Measurements from ENCODE around the gene ZNF177. TPM values are rescaled to one million over a fixed set of nuclear protein-coding genes. Genes with fewer than 3 reads are reported as not detected.

Gene ZNF177
- total RNA-seq, 1 experiment from 2014 or later, result 1.4 TPM

DNA sequence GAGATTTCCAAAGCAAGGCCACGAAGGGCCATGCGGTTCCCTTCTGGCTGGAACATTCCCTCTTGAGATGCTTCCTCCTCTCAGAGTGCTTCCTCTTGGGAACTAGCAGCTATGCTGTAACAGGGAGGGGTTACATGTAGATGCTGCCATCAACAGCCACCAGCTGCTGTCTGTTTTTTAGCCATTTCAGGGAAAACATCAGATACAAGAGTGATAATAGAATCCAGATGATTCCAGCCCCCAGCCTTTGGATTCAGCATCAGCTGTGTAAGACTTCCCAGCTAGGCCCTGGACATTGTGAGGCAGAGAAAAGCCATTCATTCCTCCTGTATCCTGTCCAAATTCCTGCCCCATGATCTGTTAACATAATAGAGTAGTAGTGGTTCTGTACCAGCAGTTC lies 8.2 kb upstream of the ZNF177 start:
- no peak overlapping the region for H3K4me3 ChIP-seq (ENCODE audit: insufficient read depth, low read depth, low read length)
- H3K36me3 ChIP-seq (replicated peaks; ENCODE audit: control insufficient read depth, insufficient read depth, low read length), result no peaks in the 10 kb centered on the region
- DNase-seq, result no peak
- no peaks in the 10 kb centered on the region for H3K27me3 ChIP-seq (ENCODE audit: control insufficient read depth, insufficient read depth, low read length)

DNA sequence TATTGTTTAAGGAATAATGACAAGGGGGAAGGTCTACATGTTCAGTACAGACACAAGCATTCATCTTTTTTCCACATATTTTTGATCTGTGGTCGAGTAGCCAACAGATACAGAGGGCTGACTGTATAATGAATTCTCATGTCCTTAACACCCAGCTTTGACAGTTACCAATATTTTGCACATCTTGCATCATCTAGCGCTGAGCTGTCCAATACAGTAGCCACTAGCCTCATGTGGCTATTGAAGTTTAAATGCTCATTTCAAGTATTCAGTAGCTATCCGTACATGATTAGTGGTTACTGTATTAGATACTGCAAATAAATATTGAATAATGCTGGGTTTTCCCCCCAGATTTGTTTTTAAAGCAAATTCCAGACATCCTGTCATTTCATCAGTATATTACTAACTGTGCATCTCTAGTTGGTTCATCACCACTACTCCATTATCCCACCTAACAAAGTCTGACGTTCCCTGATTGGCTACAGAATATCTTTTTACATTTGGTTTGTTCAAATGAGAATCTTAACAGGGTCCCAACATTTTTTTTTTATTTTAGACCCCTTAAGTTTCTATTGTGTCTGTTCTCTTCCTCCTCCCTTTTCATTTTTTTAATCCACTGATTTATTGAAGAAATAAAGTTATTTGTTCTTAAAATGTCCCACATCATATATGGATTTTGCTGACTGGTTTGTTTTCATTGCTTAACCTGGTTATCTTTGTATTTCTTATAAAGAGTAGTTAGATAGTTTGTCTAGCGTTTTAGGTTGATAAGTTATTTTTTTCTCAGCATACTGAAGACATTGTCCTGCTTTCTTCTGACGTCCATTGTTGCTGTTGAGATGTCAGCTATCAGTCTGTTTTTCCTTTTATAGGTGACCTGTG lies 8.2 kb downstream of the ZNF177 start:
- no peak overlapping the region for H3K4me3 ChIP-seq (ENCODE audit: insufficient read depth, low read depth, low read length)
- no peaks in the 10 kb centered on the region for H3K36me3 ChIP-seq (replicated peaks; ENCODE audit: control insufficient read depth, insufficient read depth, low read length)
- no peak for DNase-seq
- no peaks in the 10 kb centered on the region for H3K27me3 ChIP-seq (ENCODE audit: control insufficient read depth, insufficient read depth, low read length)

DNA sequence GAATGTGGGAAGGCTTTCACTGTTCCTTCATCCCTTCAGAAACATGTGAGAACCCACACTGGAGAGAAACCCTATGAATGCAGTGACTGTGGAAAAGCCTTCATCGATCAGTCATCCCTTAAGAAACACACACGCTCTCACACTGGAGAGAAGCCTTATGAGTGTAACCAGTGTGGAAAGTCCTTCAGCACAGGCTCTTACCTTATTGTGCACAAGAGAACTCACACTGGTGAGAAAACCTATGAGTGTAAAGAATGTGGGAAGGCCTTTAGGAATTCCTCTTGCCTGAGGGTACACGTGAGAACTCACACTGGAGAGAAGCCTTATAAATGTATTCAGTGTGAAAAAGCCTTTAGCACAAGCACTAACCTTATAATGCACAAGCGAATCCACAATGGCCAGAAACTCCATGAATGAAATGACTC lies 18.6 kb downstream of the ZNF177 start:
- Histone ChIP-seq H3K4me3 (ENCODE audit: insufficient read depth, low read depth, low read length) (no peak overlapping the region), H3K36me3 (replicated peaks; ENCODE audit: control insufficient read depth, insufficient read depth, low read length) (peaks cover 6% of the 10 kb centered on the region), H3K27me3 (ENCODE audit: control insufficient read depth, insufficient read depth, low read length) (no peaks in the 10 kb centered on the region)
- no peak for DNase-seq

DNA sequence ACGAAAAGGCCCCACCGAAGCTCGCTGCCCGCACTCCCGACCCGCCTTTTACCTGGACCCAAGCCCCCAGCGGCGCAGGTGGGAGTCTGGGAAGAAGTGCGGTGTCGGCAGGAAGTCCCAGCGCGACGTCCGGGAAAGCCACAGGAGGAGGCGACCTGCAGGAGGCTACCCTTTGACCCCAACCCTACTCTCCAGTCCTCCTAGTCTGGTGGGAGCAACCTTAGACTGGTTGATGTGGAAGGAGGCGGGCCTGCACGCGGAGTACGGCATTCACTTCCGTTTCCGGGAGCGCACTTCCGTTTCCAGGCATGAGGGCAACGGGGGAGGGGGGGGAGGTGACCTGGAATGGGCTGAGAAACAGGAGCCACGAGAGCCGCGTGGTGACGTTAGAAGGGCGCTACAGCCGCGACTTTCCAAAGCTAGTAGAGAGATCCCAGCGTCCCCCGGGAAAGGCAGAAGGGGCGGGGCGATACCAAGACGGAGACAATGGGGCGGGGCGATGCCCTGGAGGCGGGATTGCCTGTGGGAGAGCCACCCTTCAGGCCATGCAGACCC lies 44.1 kb downstream of the ZNF177 start:
- peak; percentile 13 for DNase-seq
- no peak overlapping the region for H3K4me3 ChIP-seq (ENCODE audit: insufficient read depth, low read depth, low read length)
- H3K36me3 ChIP-seq (replicated peaks; ENCODE audit: control insufficient read depth, insufficient read depth, low read length), result no peaks in the 10 kb centered on the region
- H3K27me3 ChIP-seq (ENCODE audit: control insufficient read depth, insufficient read depth, low read length), result no peaks in the 10 kb centered on the region

DNA sequence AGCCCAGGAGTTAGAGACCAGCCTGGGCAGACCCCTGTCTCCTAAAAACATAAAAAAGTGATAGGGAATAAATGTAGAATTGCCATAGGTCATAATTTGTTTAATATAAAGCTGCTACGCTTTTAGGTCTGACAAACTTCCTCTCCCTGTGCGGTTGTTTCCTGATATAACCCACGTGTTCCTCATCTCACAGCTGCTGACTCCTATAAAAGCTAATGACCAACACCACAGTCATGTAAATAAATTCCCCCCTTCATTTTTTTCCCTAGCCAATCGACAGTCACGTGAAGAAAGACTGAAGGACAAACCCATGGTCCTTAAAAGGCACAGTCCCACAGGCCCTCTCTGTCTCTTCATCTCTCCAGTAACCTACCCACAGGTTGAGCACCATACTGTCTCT lies 45.0 kb downstream of the ZNF177 start:
- no peaks in the 10 kb centered on the region for H3K27me3 ChIP-seq (ENCODE audit: control insufficient read depth, insufficient read depth, low read length)
- peaks cover 3% of the 10 kb centered on the region for H3K36me3 ChIP-seq (replicated peaks; ENCODE audit: control insufficient read depth, insufficient read depth, low read length)
- no peak for DNase-seq
- no peak overlapping the region for H3K4me3 ChIP-seq (ENCODE audit: insufficient read depth, low read depth, low read length)

DNA sequence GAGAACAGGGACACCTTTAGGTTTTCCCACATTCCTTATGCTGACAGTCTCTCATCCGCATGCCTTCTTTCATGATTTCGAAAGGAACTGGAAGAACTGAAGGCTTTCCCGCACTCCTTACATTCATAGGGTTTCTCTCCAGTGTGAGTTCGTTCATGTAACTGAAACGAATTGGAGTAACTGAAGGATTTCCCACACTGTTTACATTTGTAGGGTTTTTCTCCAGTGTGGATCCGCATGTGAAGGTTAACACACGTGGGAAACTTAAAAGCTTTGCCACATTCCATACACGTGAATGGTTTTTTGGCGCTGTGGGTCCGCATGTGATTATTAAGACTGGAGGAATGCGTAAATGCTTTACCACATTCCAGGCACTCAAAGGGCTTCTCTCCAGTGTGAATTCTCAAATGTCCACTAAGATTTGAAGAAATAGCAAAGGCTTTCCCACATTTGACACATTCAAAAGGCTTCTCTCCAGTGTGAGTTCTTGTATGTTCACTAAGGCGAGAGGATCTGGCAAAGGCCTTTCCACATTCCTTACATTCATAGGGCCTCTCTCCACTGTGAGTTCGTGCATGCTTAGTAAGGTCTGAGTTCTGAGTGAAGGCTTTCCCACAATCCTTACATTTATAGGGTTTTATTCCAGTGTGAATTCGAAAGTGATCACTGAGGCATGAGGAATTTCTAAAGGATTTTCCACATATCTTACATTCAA lies 50.6 kb downstream of the ZNF177 start:
- Histone ChIP-seq H3K4me3 (ENCODE audit: insufficient read depth, low read depth, low read length) (no peak overlapping the region), H3K27me3 (ENCODE audit: control insufficient read depth, insufficient read depth, low read length) (no peaks in the 10 kb centered on the region), H3K36me3 (replicated peaks; ENCODE audit: control insufficient read depth, insufficient read depth, low read length) (peaks cover 27% of the 10 kb centered on the region)
- no peak for DNase-seq

DNA sequence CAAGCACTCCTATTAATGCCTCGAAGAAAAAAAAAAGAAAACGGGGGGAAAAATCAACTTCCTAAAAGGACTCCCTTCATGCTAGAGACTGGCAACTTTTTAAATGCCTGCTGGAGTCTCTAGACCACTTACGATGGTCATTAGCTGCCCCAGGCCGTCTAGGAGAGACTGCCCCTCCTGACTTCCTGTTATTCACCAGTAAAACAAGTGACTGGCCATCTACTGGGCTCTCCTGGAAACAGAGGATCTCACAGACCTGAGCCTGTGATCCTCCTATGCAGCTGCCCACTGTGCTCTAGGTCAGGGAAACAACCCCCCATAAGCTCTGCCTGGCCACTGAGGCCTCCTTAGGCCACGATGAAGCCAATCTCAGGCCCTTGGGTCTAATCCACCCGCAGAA lies 65.1 kb downstream of the ZNF177 start:
- no peak overlapping the region for H3K4me3 ChIP-seq (ENCODE audit: insufficient read depth, low read depth, low read length)
- H3K36me3 ChIP-seq (replicated peaks; ENCODE audit: control insufficient read depth, insufficient read depth, low read length), result peaks cover 6% of the 10 kb centered on the region
- DNase-seq, result no peak
- H3K27me3 ChIP-seq (ENCODE audit: control insufficient read depth, insufficient read depth, low read length), result no peaks in the 10 kb centered on the region

DNA sequence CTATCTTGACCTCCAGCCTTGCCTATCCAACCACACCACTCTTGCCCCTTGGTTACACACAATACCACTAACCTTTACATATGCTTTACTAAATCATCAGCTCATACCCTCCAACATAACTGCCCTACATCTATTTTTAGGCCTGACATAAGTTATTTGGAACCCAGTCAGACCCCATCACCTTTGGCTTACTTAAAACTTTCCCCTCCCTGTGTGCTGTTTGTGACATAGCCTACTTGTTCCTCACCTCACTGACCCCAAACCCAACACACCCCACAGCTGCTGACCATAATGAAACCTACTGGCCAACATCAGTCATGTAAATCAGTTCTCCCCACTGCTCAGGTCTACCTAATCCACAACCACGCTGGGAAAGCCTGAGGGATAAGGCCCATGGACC lies 67.6 kb downstream of the ZNF177 start:
- peaks cover 2% of the 10 kb centered on the region; the same call in 1 of the 2 replicates for H3K36me3 ChIP-seq (replicated peaks; ENCODE audit: control insufficient read depth, insufficient read depth, low read length)
- H3K27me3 ChIP-seq (ENCODE audit: control insufficient read depth, insufficient read depth, low read length), result no peaks in the 10 kb centered on the region
- no peak overlapping the region for H3K4me3 ChIP-seq (ENCODE audit: insufficient read depth, low read depth, low read length)
- DNase-seq, result no peak

DNA sequence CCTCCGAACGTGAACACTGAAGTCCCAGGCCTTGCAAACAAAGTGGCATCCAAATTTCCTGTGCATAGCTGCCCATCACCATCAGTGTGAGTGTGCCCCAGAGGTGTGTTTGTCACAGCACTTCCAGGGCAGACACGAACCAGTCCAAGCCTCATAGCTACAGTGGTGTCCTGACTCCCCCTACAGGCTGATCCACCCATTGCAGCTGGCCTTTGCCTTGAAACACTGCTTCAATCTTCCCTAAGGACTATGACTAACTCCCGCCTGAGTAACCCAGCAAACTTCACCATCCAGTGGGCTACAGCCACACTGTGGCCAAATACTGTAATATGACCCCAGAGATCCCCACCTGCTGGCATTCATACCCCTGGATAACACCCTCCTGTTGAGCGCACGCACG lies 68.7 kb downstream of the ZNF177 start:
- Histone ChIP-seq H3K36me3 (replicated peaks; ENCODE audit: control insufficient read depth, insufficient read depth, low read length) (0 out of 2 replicates have a peak, but pooled peaks cover 2% of the 10 kb centered on the region), H3K4me3 (ENCODE audit: insufficient read depth, low read depth, low read length) (no peak overlapping the region), H3K27me3 (ENCODE audit: control insufficient read depth, insufficient read depth, low read length) (no peaks in the 10 kb centered on the region)
- peak; percentile 73 for DNase-seq

Other genes starting within 250 kb of the ZNF177 start
- gene OR7G1, start 247.2 kb upstream of the ZNF177 start, total RNA-seq (2014; rRNA removed; shearing (Covaris generic)), result not detected in 2 replicates
- not detected in 2 replicates for gene OR7G3, start 236.1 kb upstream of the ZNF177 start, total RNA-seq (2014; rRNA removed; shearing (Covaris generic))
- 19.9 and 26.0 TPM in 2 replicates for gene ZNF317, start 222.6 kb upstream of the ZNF177 start, total RNA-seq (2014; rRNA removed; shearing (Covaris generic))
- not detected in 2 replicates for gene OR7D2, start 184.0 kb upstream of the ZNF177 start, total RNA-seq (2014; rRNA removed; shearing (Covaris generic))
- gene OR7D4, start 143.4 kb upstream of the ZNF177 start, total RNA-seq (2014; rRNA removed; shearing (Covaris generic)), result not detected in 2 replicates
- not detected in 2 replicates for gene OR7E24, start 112.1 kb upstream of the ZNF177 start, total RNA-seq (2014; rRNA removed; shearing (Covaris generic))
- 3.6 and 4.7 TPM in 2 replicates for gene ZNF699, start 53.2 kb upstream of the ZNF177 start, total RNA-seq (2014; rRNA removed; shearing (Covaris generic))
- gene ZNF559, start 38.8 kb upstream of the ZNF177 start, total RNA-seq (2014; rRNA removed; shearing (Covaris generic)), result 6.1 and 15.1 TPM in 2 replicates
- 6.2 and 9.8 TPM in 2 replicates for gene ZNF266, start 72.6 kb downstream of the ZNF177 start, total RNA-seq (2014; rRNA removed; shearing (Covaris generic))
- gene ZNF560, start 135.6 kb downstream of the ZNF177 start, total RNA-seq (2014; rRNA removed; shearing (Covaris generic)), result not detected in 2 replicates
- gene ZNF426, start 175.6 kb downstream of the ZNF177 start, total RNA-seq (2014; rRNA removed; shearing (Covaris generic)), result 20.0 and 25.2 TPM in 2 replicates
- gene ZNF121, start 221.5 kb downstream of the ZNF177 start, total RNA-seq (2014; rRNA removed; shearing (Covaris generic)), result 53.8 and 85.3 TPM in 2 replicates